Left ventricle myocardium inferior (tissue), 1 donor: ENCODE data around the gene CFAP46. TPM values are rescaled to one million over a fixed set of nuclear protein-coding genes. Genes with fewer than 3 reads are reported as not detected.
"Not testable (repeated sequence)": the region's sequence is repeated elsewhere in the genome, so short reads cannot be mapped to it uniquely, and the experiment has no call there.

ENCODE experiments used
- DNase-seq: peaks from one replicate; pipeline ENCODE4 v3.0.0-alpha.2; 2020
- H3K27ac ChIP-seq: fragments of 200-600 bp; replicated peaks from 2 replicates; pipeline ENCODE4 v1.8.0; 2021
- H3K27me3 ChIP-seq: fragments of 200-600 bp; 2 replicates; pipeline ENCODE4 v1.8.0; 2021; ENCODE audit warnings: low read depth
- H3K36me3 ChIP-seq: fragments of 200-600 bp; 2 replicates; pipeline ENCODE4 v1.8.0; 2021
- H3K4me1 ChIP-seq: fragments of 200-600 bp; 2 replicates; pipeline ENCODE4 v1.8.0; 2021
- H3K4me3 ChIP-seq: fragments of 200-600 bp; 2 replicates; pipeline ENCODE4 v1.8.0; 2021; ENCODE audit warnings: mild to moderate bottlenecking, moderate library complexity
- H3K9me3 ChIP-seq: fragments of 200-600 bp; replicated peaks from 2 replicates; pipeline ENCODE4 v1.8.0; 2021
- CTCF ChIP-seq: fragments of 200-600 bp; IDR thresholded peaks from 2 replicates; pipeline ENCODE4 v1.8.0; 2021; ENCODE audit warnings: antibody characterized with exemption, mild to moderate bottlenecking, borderline replicate concordance
- intact Hi-C: fragments of 100-400 bp; cut with micrococcal nuclease; formaldehyde crosslinking; loops from one replicate; pipeline ENCODE4 v1.11.0; 2022
- total RNA-seq: library from RNA; stranded (reverse); fragmentation: NEBNext Ultra II Directional; extraction: Animal tissue kit (Norgen Biotek cat#: 25700); gene quantifications from one replicate; pipeline ENCODE4 v1.2.1, GENCODE V29; 2021
- donor health status: DM: no; HTN: yes; CAD: no; lungs with severe emphysema.

Gene CFAP46
- total RNA-seq, 1 donor from 2014 or later = 0.99 TPM

DNA sequence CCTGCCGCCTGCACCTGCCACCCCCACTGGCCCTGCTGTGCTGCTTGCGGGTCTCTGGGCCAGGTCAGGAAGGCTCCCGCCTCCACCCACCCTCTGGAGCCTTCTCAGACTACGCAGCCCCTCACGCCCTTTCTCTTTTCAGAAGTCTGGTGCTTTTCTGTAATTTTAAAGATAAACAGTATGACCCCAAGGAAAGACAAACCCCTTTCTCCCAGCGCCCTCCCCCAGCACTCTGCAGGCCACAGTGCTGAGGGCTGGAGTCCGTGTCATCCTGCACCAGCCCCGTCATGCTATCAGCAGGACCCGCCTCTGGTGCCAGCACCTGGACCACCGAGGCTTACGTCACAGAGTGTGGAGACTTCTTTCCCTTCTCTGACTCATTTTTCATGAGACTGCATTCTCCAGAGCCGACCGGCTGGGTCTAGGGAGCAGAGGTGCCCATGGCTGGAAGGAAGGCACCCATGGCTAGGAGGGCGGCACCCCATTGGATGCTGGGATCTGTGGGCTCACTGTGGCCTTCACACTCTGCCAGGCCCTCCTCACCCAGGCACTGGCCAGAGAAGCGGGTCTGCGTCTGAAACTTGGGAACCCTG, 53.4 kb downstream of the CFAP46 start:
- no peak for DNase-seq
- intact Hi-C loops = no loop called here
- Histone ChIP-seq H3K27ac (no peak overlapping the region), H3K27me3 (peaks cover 57% of the 10 kb centered on the region), H3K9me3 (no peaks in the 10 kb centered on the region), H3K4me1 (peaks cover 16% of the 10 kb centered on the region), H3K36me3 (no peaks in the 10 kb centered on the region), H3K4me3 (no peak overlapping the region)
- TF ChIP-seq CTCF = no peak

- peaks cover 51% of the 10 kb centered on the region for H3K27me3 ChIP-seq
- intact Hi-C loops, DNase-seq, H3K36me3 ChIP-seq, H3K27ac ChIP-seq, H3K9me3 ChIP-seq, H3K4me3 ChIP-seq: not testable (repeated sequence)
- peaks cover 16% of the 10 kb centered on the region for H3K4me1 ChIP-seq
These were observed 53.9 kb downstream of the CFAP46 start for GRCh38 chr10:132888446-132888845.

DNA sequence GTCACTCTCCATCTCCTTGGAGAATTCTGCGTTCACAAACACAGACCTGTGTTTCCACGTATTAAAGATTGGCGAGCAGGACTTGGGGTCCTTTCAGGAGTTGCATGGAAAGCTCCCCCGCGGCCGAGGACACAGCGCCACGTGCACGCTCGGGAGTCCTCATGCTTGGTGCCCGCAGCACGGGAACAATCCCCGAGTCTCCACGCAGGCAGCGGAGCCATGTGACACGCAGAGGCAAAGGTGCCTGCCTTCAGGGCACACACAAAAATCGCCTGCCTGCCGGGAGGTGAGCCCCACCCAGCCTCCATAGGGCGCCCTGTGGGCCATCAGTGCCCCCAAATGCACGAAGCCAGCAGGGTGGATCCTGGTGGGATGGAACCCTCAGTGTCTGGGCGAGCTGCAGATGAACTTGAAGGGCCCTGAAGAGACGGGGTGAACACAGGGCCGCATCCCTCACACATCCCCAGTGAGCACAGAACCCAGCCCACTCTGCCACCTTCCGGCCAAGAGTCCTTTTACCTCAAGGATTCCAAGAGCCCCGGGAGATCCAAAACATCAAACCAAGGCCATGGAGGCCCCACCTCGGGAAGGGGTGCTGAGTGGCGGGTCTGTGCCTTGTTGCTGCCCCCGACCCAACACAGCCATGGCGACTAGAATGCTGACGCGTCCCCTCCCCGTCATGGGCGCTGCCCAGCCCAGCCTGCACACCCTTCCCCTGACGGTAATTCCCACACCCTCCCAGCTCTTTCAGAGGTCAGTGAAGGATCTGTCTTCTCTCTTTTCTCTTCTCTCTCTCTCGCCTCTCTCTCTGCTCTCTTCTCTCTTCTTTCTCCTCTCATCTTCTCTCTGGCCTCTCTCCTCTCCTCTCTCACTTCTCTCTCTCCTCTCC, 55.9 kb downstream of the CFAP46 start:
- Histone ChIP-seq H3K9me3 (no peaks in the 10 kb centered on the region), H3K27me3 (peaks cover 35% of the 10 kb centered on the region), H3K4me1 (peaks cover 3% of the 10 kb centered on the region), H3K4me3 (no peak overlapping the region), H3K27ac (no peak overlapping the region), H3K36me3 (no peaks in the 10 kb centered on the region)
- DNase-seq = no peak
- intact Hi-C loops = no loop called here
- no peak for TF ChIP-seq CTCF

DNA sequence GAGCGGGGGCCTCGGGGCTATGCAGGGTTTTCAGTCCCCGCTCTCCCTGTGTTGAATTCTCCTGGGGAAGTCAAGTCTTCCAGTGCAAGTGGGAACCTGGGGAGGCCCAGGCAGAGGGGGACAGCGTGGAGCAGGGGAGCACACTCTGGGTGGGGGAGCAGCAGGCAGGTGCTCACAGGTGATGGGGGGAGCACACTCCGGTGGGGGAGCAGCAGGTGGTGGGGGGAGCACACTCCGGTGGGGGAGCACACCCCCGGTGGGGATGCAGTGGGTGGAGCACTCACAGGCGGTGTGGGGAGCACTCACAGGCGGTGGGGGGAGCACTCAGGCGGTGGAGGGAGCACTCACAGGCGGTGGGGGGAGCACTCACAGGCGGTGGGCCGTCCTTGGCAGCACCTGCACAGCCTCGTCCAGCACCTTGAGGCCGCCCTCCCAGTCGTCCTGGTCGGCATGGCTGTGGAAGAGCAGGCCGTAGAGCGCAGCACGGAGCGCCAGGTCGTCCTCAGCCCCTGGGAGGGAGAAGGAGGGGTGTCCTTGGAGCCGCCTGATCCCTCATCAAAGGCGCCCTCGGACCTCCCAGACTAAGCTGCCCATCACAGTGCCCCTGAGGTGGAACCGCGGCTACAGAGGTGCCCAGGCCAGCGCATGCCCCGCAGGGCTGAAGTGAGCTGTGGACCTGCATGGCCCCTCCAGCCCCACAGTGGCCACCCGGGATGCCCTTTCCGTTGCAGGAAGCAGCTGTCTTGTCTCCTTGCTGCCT, 56.7 kb downstream of the CFAP46 start:
- H3K4me3 ChIP-seq = no peak overlapping the region
- intact Hi-C loops = no loop called here
- H3K9me3 ChIP-seq = no peaks in the 10 kb centered on the region
- no peak for TF ChIP-seq CTCF
- no peaks in the 10 kb centered on the region for H3K4me1 ChIP-seq
- peaks cover 33% of the 10 kb centered on the region for H3K27me3 ChIP-seq
- no peak for DNase-seq
- no peaks in the 10 kb centered on the region for H3K36me3 ChIP-seq
- no peak overlapping the region for H3K27ac ChIP-seq

DNA sequence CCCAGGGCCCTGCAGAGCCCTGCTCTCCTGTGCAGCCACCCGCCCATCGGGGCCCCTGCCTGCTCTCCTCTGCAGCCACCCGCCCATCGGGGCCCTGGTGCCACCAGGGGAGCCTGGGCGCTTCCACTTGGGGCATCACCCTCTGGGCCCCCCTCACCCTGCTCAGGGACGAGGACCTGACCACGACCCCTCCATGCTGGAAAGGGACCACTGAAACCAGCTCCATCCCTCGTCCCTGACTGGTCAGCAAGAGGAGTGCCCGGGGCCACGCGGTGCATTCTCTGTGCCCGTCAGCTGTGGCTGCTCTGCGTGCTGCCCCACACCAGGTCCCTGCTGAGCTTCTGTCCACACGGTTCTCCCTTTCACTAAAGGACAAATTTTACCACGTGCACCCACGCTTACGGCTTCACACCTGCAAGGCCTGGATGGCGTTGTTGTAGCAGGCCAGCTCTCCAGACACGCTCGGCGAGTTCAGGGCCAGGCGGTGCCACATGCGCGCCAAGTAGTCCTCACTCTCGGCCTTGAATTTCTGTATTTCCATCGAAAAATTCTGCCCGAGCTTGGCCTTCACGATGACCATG, 57.6 kb downstream of the CFAP46 start:
- no peak for DNase-seq
- no peak overlapping the region for H3K4me3 ChIP-seq
- no peak for TF ChIP-seq CTCF
- H3K27me3 ChIP-seq = peaks cover 33% of the 10 kb centered on the region
- H3K9me3 ChIP-seq = no peaks in the 10 kb centered on the region
- no peaks in the 10 kb centered on the region for H3K4me1 ChIP-seq
- intact Hi-C loops = no loop called here
- H3K27ac ChIP-seq = no peak overlapping the region
- no peaks in the 10 kb centered on the region for H3K36me3 ChIP-seq
